ENCODE results near the gene ITGAE. TPM values are rescaled to one million over a fixed set of nuclear protein-coding genes. Genes with fewer than 3 reads are reported as not detected.

Gene ITGAE
- total RNA-seq, 4 donors from 2014 or later: 19.8 to 48.3 (median 30.8) TPM

DNA sequence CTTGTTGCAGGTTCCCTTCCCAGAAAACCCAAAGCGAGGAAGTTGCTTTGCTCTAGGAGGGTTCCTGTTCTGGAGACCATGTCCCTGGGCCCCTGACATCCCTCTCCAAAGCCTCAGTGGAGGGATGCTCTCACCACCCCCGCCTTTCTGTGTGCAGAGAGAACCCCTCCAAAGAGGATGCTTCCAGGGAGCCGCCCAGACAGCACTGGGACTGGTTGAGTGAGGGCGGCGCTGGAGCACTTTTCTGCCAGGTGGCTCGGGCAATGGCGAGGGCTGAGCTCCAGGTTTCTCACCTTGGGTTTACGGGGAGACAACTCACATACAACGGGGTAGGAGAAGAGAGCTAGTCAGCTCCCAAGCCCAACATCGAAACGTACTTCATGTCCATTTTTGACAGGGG is 125.1 kb downstream of the ITGAE start:
- TF ChIP-seq, protein P1, sequence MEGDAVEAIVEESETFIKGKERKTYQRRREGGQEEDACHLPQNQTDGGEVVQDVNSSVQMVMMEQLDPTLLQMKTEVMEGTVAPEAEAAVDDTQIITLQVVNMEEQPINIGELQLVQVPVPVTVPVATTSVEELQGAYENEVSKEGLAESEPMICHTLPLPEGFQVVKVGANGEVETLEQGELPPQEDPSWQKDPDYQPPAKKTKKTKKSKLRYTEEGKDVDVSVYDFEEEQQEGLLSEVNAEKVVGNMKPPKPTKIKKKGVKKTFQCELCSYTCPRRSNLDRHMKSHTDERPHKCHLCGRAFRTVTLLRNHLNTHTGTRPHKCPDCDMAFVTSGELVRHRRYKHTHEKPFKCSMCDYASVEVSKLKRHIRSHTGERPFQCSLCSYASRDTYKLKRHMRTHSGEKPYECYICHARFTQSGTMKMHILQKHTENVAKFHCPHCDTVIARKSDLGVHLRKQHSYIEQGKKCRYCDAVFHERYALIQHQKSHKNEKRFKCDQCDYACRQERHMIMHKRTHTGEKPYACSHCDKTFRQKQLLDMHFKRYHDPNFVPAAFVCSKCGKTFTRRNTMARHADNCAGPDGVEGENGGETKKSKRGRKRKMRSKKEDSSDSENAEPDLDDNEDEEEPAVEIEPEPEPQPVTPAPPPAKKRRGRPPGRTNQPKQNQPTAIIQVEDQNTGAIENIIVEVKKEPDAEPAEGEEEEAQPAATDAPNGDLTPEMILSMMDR (IDR thresholded peaks at IDR 0.05; ENCODE audit: low read depth): no peak

DNA sequence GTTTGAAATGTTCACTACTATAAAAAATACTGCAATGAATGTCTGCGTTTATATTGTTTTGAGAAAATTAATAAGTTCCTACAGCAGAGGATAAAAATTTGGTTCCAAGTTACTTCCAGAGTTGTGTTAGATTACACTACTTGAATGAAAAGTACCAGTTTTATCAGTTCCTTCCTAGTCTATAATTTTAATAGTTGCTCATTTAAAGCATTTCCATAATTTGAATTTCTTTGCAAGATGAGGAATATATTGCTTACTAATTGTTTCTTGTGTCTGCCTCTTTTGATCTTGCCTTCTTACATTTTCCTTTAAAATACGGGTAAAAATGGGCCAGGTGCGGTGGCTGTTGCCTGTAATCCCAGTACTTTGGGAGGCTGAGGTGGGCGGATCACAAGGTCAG is 128.4 kb downstream of the ITGAE start:
- TF ChIP-seq, protein P1 (IDR thresholded peaks at IDR 0.05; ENCODE audit: low read depth): no peak

DNA sequence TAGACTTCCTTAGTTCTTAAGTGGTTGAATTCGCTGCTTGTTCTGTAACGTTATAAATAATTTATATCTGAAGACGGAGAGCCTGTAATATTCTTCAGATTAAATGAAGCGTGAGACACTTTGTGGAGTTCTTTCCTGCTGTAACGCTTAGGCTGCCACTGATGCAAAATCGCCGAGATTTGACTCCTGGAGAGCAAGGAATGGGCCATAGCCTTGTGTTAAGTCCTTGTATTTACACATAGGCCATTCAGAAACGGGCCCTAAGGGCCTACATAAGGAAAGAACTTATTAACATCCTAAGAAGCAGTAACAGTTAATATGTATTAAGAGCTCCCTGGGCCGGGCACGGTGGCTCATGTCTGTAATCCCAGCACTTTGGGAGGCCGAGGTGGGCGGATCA is 131.4 kb downstream of the ITGAE start:
- TF ChIP-seq, protein P1 (IDR thresholded peaks at IDR 0.05; ENCODE audit: low read depth): no peak

DNA sequence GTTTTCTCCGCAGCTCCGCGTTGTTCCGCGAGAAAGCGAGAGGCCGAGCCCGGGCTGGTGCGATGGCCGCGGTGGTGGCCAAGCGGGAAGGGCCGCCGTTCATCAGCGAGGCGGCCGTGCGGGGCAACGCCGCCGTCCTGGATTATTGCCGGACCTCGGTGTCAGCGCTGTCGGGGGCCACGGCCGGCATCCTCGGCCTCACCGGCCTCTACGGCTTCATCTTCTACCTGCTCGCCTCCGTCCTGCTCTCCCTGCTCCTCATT is 132.0 kb downstream of the ITGAE start:
- TF ChIP-seq, protein P1 (IDR thresholded peaks at IDR 0.05; ENCODE audit: low read depth): no peak

DNA sequence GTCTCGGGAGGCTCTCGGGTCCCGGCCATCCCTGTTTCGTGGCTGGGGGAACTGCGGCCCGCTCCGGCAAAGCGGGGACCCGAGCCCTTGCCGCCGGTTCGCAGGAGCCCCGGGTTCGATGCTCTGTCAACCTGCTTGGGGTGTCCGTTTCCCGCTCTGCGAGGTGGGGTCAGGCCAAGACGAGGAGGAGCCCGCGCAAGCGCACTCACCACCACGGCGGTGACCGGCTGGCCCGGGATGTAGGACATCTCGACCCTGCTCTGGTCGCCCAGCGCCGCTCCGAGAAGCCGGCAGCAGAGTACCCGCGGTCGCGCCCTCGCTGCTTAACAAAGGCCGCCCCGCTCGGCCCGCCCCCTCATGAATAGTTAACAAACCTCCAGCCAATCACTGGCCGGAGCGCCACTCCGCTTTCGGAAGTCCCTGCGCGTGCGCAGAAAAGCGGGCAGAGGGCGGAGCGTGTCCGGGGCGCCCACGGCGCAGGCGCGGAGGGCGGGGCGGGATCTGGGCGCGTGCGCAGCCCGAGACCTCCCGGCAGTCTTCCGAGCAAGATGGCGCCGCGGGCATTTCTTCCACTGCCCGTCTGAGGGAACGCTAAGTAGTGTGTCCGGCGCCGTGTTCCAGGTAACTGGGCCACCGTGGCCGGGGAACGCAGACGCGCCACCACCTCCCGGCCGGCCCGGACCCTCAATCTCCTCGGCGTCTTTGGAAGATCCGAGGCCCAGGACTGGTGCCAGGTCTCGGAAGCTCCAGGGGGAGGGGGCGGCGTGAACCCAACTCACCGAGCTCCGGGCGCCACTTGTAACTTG is 132.5 kb downstream of the ITGAE start, which contains the start of the genes EMC6 and TAX1BP3:
Gene EMC6 (plus strand): TSS at position 534 of the 806 bp plus-strand sequence. CDS start 335 bp downstream, outside the sequence.
Gene TAX1BP3 (minus strand): TSS at position 300 of the 806 bp plus-strand sequence. CDS start 52 bp downstream, at position 248.
- TF ChIP-seq, protein P1 (IDR thresholded peaks at IDR 0.05; ENCODE audit: low read depth): no peak

DNA sequence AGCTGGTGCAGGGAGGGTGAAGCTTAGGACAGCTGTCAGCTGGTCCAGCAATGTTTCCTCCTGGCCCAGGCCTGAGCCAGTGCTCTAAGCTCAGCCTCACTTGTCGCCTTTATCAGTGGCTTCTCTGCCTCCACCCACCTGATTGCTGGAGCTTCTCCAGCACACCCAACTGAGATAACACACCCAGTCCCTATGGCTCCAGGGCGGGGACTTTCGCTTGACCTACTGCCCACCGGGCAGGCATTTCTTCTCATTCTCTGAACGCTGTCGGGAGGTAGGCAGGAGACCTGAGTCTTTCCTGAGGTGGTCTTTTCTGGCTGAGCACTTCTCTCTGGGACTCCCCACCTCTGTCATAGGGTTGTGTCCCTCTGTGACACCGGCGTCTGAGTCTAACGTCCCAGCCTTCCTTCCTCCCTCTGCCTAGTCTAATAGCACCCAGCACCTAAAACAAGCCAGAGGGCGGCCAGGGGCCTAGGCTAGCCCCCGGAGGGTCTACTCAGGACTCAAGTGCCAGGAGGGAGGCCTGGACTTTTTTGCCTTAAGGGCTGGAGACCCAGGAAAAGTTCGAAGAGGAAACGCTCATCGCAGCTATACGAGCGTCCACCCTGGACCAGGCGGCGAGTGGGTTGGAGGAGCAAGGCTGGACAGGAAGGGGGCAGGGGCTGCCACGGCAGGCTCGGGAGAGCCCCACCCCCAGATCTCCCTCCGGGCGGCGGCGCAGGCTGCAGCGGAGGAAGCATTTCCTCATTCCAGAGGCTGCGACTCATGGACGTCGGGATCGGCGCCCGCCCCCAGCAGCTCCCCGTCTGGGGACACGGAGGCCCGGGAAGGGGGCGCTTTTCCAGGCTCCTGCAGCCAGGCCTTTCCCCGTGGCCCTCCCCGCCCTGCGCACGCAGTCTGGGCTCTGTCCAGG is 133.4 kb downstream of the ITGAE start:
- TF ChIP-seq, protein P1 (IDR thresholded peaks at IDR 0.05; ENCODE audit: low read depth): no peak

DNA sequence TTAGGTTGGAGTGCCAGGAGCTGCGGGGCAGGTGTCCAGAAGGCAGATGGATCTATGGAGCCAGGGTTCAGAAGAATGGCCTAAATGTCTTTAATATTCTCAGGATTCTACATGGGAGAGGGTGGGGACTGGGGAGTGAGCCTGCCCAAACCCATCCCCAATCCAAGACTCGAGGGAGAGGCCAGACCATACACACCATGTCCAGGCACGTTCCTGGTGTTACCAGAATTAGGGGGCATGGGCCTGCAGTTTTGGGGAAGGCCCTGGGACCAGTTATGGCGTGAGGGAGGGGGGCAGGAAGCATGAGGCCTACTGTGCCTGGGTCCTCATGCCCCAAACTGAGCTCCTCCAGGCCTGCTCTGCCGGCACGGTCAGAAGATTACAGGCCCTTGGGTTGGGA is 134.5 kb downstream of the ITGAE start:
- TF ChIP-seq, protein P1 (IDR thresholded peaks at IDR 0.05; ENCODE audit: low read depth): no peak

Measured in subcutaneous adipose tissue (tissue), 4 donors.